ENCODE measurements around the gene STARD3.

STARD3 gene

GRCh38 chr17:39639043-39639442, 2.1 kb downstream of the STARD3 start:
- DNase-seq (ENCODE audit: low read depth in 2 of 2) = no peak

GRCh38 chr17:39639566-39640458, 2.9 kb downstream of the STARD3 start:
- DNase-seq (ENCODE audit: low read depth in 2 of 2) = no peak

- DNase-seq (ENCODE audit: low read depth in 2 of 2) = no peak
These were observed 3.7 kb downstream of the STARD3 start for GRCh38 chr17:39640591-39641031.

GRCh38 chr17:39641097-39641496, 4.2 kb downstream of the STARD3 start:
- DNase-seq (ENCODE audit: low read depth in 2 of 2) = no peak

GRCh38 chr17:39641883-39642282, 4.9 kb downstream of the STARD3 start:
- no peak for DNase-seq (ENCODE audit: low read depth in 2 of 2)

GRCh38 chr17:39642291-39643074, 5.5 kb downstream of the STARD3 start:
- no peak for DNase-seq (ENCODE audit: low read depth in 2 of 2)

GRCh38 chr17:39643271-39643670, 6.3 kb downstream of the STARD3 start:
- DNase-seq (ENCODE audit: low read depth in 2 of 2) = no peak

- no peak for DNase-seq (ENCODE audit: low read depth in 2 of 2)
These were observed 10.3 kb downstream of the STARD3 start for GRCh38 chr17:39647256-39647655.

GRCh38 chr17:39648616-39649366, 11.8 kb downstream of the STARD3 start:
- DNase-seq (ENCODE audit: low read depth in 2 of 2) = no peak

- no peak for DNase-seq (ENCODE audit: low read depth in 2 of 2)
These were observed 13.2 kb downstream of the STARD3 start for GRCh38 chr17:39650121-39650579.

- DNase-seq (ENCODE audit: low read depth in 2 of 2) = no peak
These were observed 15.1 kb downstream of the STARD3 start for GRCh38 chr17:39651923-39652586.

GRCh38 chr17:39652587-39653315, 15.8 kb downstream of the STARD3 start:
- DNase-seq (ENCODE audit: low read depth in 2 of 2) = no peak

- DNase-seq (ENCODE audit: low read depth in 2 of 2) = no peak
These were observed 16.3 kb downstream of the STARD3 start for GRCh38 chr17:39653316-39653661.

GRCh38 chr17:39653662-39654331, 16.9 kb downstream of the STARD3 start:
- DNase-seq (ENCODE audit: low read depth in 2 of 2) = peak; percentile 72 to 78

GRCh38 chr17:39655105-39655504, 18.2 kb downstream of the STARD3 start:
- DNase-seq (ENCODE audit: low read depth in 2 of 2) = no peak

- no peak for DNase-seq (ENCODE audit: low read depth in 2 of 2)
These were observed 21.4 kb downstream of the STARD3 start for GRCh38 chr17:39658346-39658745.

GRCh38 chr17:39658760-39659159, 21.8 kb downstream of the STARD3 start:
- DNase-seq (ENCODE audit: low read depth in 2 of 2) = no peak

- DNase-seq (ENCODE audit: low read depth in 2 of 2) = no peak
These were observed 22.5 kb downstream of the STARD3 start for GRCh38 chr17:39659279-39660010.

- no peak for DNase-seq (ENCODE audit: low read depth in 2 of 2)
These were observed 23.0 kb downstream of the STARD3 start for GRCh38 chr17:39660011-39660360.
